Endodermal cell (in vitro differentiated cells): Measurements from ENCODE around the gene PRKCD. TPM values are rescaled to one million over a fixed set of nuclear protein-coding genes. Genes with fewer than 3 reads are reported as not detected.

Experiments used
- DNase-seq: peaks from one replicate; pipeline ENCODE4 v3.0.0-alpha.2; 2017
- H3K27ac ChIP-seq: 2 replicates; pipeline ENCODE4 v1.5.1; 2013; ENCODE audit warnings: mild to moderate bottlenecking, low read depth, low read length, moderate library complexity
- H3K27me3 ChIP-seq: 2 replicates; pipeline ENCODE4 v1.6.1; 2013; ENCODE audit warnings: mild to moderate bottlenecking, low read length, moderate library complexity; ENCODE audit not compliant: insufficient read depth, control insufficient read depth, poor library complexity, severe bottlenecking
- H3K36me3 ChIP-seq: 2 replicates; pipeline ENCODE4 v1.7.0; 2013; ENCODE audit warnings: mild to moderate bottlenecking, low read length, moderate library complexity; ENCODE audit not compliant: control insufficient read depth, insufficient read depth
- H3K4me1 ChIP-seq: one replicate; pipeline ENCODE4 v1.7.0; 2013; ENCODE audit warnings: low read length; ENCODE audit not compliant: control insufficient read depth, insufficient read depth
- H3K4me3 ChIP-seq: 2 replicates; pipeline ENCODE4 v1.5.1; 2013; ENCODE audit warnings: mild to moderate bottlenecking, low read length, moderate library complexity
- H3K9ac ChIP-seq: 2 replicates; pipeline ENCODE4 v1.6.1; 2013; ENCODE audit warnings: mild to moderate bottlenecking, low read length, moderate library complexity; ENCODE audit not compliant: poor library complexity, severe bottlenecking; ENCODE audit errors: extremely low read depth
- H3K9me3 ChIP-seq: 2 replicates; pipeline ENCODE4 v1.6.1; 2013; ENCODE audit warnings: mild to moderate bottlenecking, low read length, moderate library complexity; ENCODE audit not compliant: control insufficient read depth
- H3K27ac Mint-ChIP-seq: 2 replicates; pipeline ENCODE4 v1.8.0; 2020; ENCODE audit warnings: mixed read lengths
- H3K27me3 Mint-ChIP-seq: 2 replicates; pipeline ENCODE4 v1.8.0; 2021; ENCODE audit warnings: mild to moderate bottlenecking, mixed read lengths; ENCODE audit not compliant: insufficient read depth
- H3K36me3 Mint-ChIP-seq: 2 replicates; pipeline ENCODE4 v1.8.0; 2020; ENCODE audit warnings: low read depth, mixed read lengths
- H3K4me1 Mint-ChIP-seq: 2 replicates; pipeline ENCODE4 v1.8.0; 2020; ENCODE audit warnings: mixed read lengths
- H3K4me3 Mint-ChIP-seq: 2 replicates; pipeline ENCODE4 v1.8.0; 2020; ENCODE audit warnings: mild to moderate bottlenecking, moderate library complexity, mixed read lengths
- H3K9me3 Mint-ChIP-seq: 2 replicates; pipeline ENCODE4 v1.8.0; 2020; ENCODE audit warnings: mild to moderate bottlenecking, mixed read lengths
- CTCF ChIP-seq: fragments of 200-600 bp; sonication (generic); conservative IDR thresholded peaks from 2 replicates; pipeline ENCODE4 v1.5.0; 2021; ENCODE audit warnings: antibody characterized with exemption, mild to moderate bottlenecking
- WGBS, 2 experiments: methylation state at CpG; one replicate each; pipeline versions ENCODE4 v1.1.5 to v1.1.7; 2013; ENCODE audit warnings: missing lambda C conversion rate in 2 of 2, mixed read lengths in 1 of 2; ENCODE audit not compliant: insufficient coverage in 1 of 2, insufficient read length in 1 of 2; 5-methylcytosine and 5-hydroxymethylcytosine counted together
- total RNA-seq, 2 donors: library from RNA; stranded (reverse); fragmentation: NEBNext Ultra II Directional in 1 of 2; extraction: Animal tissue kit (Norgen Biotek cat#: 25700) in 1 of 2; gene quantifications; 2 replicates in 1 of 2; 3 replicates in 1 of 2; pipeline ENCODE4 v1.2.1, GENCODE V29; 2021

PRKCD gene
- total RNA-seq, 2 donors from 2014 or later, result 19.9 to 26.6 TPM

GRCh38 chr3:53188136-53188685 lies 27.2 kb downstream of the PRKCD start:
- no peak overlapping the region for H3K4me3 ChIP-seq
- H3K36me3 Mint-ChIP-seq, result peaks cover 49% of the 10 kb centered on the region
- H3K27me3 Mint-ChIP-seq, result no peaks in the 10 kb centered on the region
- 81 to 83% methylated on average over 2 to 5 of the region's 5 CpGs for WGBS, 2 experiments
- H3K27me3 ChIP-seq, result no peaks in the 10 kb centered on the region
- no peaks in the 10 kb centered on the region for H3K9me3 ChIP-seq
- no peak overlapping the region for H3K27ac Mint-ChIP-seq
- peaks cover 20% of the 10 kb centered on the region for H3K36me3 ChIP-seq
- no peak overlapping the region for H3K4me3 Mint-ChIP-seq
- H3K4me1 Mint-ChIP-seq, result no peaks in the 10 kb centered on the region
- no peaks in the 10 kb centered on the region for H3K9me3 Mint-ChIP-seq
- DNase-seq, result no peak
- H3K27ac ChIP-seq, result no peak overlapping the region
- no peak overlapping the region for H3K9ac ChIP-seq
- no peak for TF ChIP-seq CTCF
- H3K4me1 ChIP-seq, result no peaks in the 10 kb centered on the region

- H3K27me3 ChIP-seq, result no peaks in the 10 kb centered on the region
- no peak overlapping the region for H3K27ac ChIP-seq
- Mint-ChIP-seq H3K4me1 (no peaks in the 10 kb centered on the region), H3K27ac (no peak overlapping the region), H3K36me3 (peaks cover 44% of the 10 kb centered on the region), H3K9me3 (no peaks in the 10 kb centered on the region), H3K4me3 (no peak overlapping the region), H3K27me3 (no peaks in the 10 kb centered on the region)
- 91 to 97% methylated on average over 7 to 13 of the region's 13 CpGs for whole genome bisulfite sequencing, 2 experiments
- no peak for TF ChIP-seq CTCF
- no peak overlapping the region for H3K9ac ChIP-seq
- no peaks in the 10 kb centered on the region for H3K9me3 ChIP-seq
- DNase-seq, result no peak
- H3K4me3 ChIP-seq, result no peak overlapping the region
- H3K4me1 ChIP-seq, result no peaks in the 10 kb centered on the region
- peaks cover 17% of the 10 kb centered on the region for H3K36me3 ChIP-seq
These were observed 27.7 kb downstream of the PRKCD start for GRCh38 chr3:53188720-53189119.

- no peak overlapping the region for H3K9ac ChIP-seq
- no peaks in the 10 kb centered on the region for H3K9me3 ChIP-seq
- no peaks in the 10 kb centered on the region for H3K9me3 Mint-ChIP-seq
- H3K4me1 Mint-ChIP-seq, result no peaks in the 10 kb centered on the region
- H3K27ac Mint-ChIP-seq, result no peak overlapping the region
- no peaks in the 10 kb centered on the region for H3K4me1 ChIP-seq
- no peak overlapping the region for H3K4me3 Mint-ChIP-seq
- 80 to 90% methylated on average over 3 of the region's 3 CpGs for WGBS, 2 experiments
- no peak for TF ChIP-seq CTCF
- peaks cover 17% of the 10 kb centered on the region for H3K36me3 ChIP-seq
- DNase-seq, result no peak
- H3K36me3 Mint-ChIP-seq, result peaks cover 41% of the 10 kb centered on the region
- no peaks in the 10 kb centered on the region for H3K27me3 ChIP-seq
- no peaks in the 10 kb centered on the region for H3K27me3 Mint-ChIP-seq
- H3K4me3 ChIP-seq, result no peak overlapping the region
- no peak overlapping the region for H3K27ac ChIP-seq
These were observed 28.3 kb downstream of the PRKCD start for GRCh38 chr3:53189276-53189675.
